HEK293 (cell line): ENCODE measurements around the gene HOXB4.

Source experiments
- CTCF ChIA-PET: fragments of 350-600 bp; formaldehyde crosslinking; extraction: SDS; loops from one replicate; lab custom pipeline; 2021; ENCODE audit warnings: antibody characterized with exemption; lab: Yijun Ruan, JAX
- POLR2A ChIA-PET: fragments of 300-600 bp; formaldehyde crosslinking; extraction: SDS; loops from one replicate; lab custom pipeline; 2020; ENCODE audit warnings: antibody characterized with exemption, inconsistent platforms; lab: Yijun Ruan, JAX
- H3K27ac ChIP-seq: fragments of 200-500 bp; sonication (Bioruptor generic); 2 replicates; pipeline ENCODE4 v1.5.1; 2014; ENCODE audit warnings: low read depth, low read length, control low read depth, inconsistent platforms; ENCODE audit errors: extremely low read depth
- H3K36me3 ChIP-seq, 2 experiments: fragments of 200-500 bp in 1 of 2; sonication (Bioruptor generic) in 1 of 2; 1 replicate in 1 of 2; 2 replicates in 1 of 2; pipeline ENCODE4 v1.5.1; 2014 to 2017; ENCODE audit warnings: inconsistent platforms in 2 of 2, low read length in 2 of 2; ENCODE audit not compliant: control insufficient read depth in 2 of 2, insufficient read depth in 1 of 2
- H3K4me1 ChIP-seq: fragments of 200-500 bp; sonication (Bioruptor generic); 2 replicates; pipeline ENCODE4 v1.5.1; 2014; ENCODE audit warnings: mild to moderate bottlenecking, low read length, inconsistent platforms; ENCODE audit not compliant: control insufficient read depth, insufficient read depth
- H3K4me3 ChIP-seq: 2 replicates; pipeline ENCODE4 v1.5.1; 2011; ENCODE audit warnings: low read depth, mild to moderate bottlenecking, control low read depth, low read length, moderate library complexity
- H3K9me3 ChIP-seq: fragments of 200-500 bp; sonication (Bioruptor generic); 2 replicates; pipeline ENCODE4 v1.5.1; 2014; ENCODE audit warnings: low read depth, low read length, inconsistent platforms; ENCODE audit not compliant: control insufficient read depth, insufficient read depth
- AEBP2 ChIP-seq: fragments of 450-650 bp; formaldehyde crosslinking; IDR thresholded peaks from 2 replicates; pipeline ENCODE4 v1.5.1; 2016; ENCODE audit warnings: missing biosample characterization, missing genetic modification characterization, borderline replicate concordance
- BCL6B ChIP-seq: fragments of 450-650 bp; formaldehyde crosslinking; IDR thresholded peaks from 2 replicates; pipeline ENCODE4 v1.5.1; 2017; ENCODE audit warnings: missing biosample characterization, missing genetic modification characterization
- ELK4 ChIP-seq: IDR thresholded peaks from 2 replicates; pipeline ENCODE4 v1.6.1; 2011; ENCODE audit warnings: mild to moderate bottlenecking, low read depth, low read length, borderline replicate concordance
- GLIS1 ChIP-seq: fragments of 450-650 bp; formaldehyde crosslinking; IDR thresholded peaks from 2 replicates; pipeline ENCODE4 v1.5.1; 2016; ENCODE audit warnings: missing biosample characterization, missing genetic modification characterization
- HOXA7 ChIP-seq: sonication (generic); formaldehyde crosslinking; IDR thresholded peaks from 2 replicates; pipeline ENCODE4 v1.8.1; 2022; ENCODE audit warnings: missing genetic modification reagents, borderline replicate concordance
- HOXC10 ChIP-seq: sonication (generic); formaldehyde crosslinking; IDR thresholded peaks from 2 replicates; pipeline ENCODE4 v1.8.1; 2023; ENCODE audit warnings: mild to moderate bottlenecking, missing genetic modification reagents
- KLF10 ChIP-seq: fragments of 450-650 bp; IDR thresholded peaks from 2 replicates; pipeline ENCODE4 v1.5.1; 2018; ENCODE audit warnings: missing biosample characterization, mild to moderate bottlenecking, missing genetic modification characterization
- MEIS1 ChIP-seq: sonication (generic); formaldehyde crosslinking; IDR thresholded peaks from 2 replicates; pipeline ENCODE4 v1.8.1; 2022; ENCODE audit warnings: missing genetic modification reagents, mild to moderate bottlenecking, borderline replicate concordance
- OSR2 ChIP-seq: fragments of 450-650 bp; formaldehyde crosslinking; IDR thresholded peaks from 2 replicates; pipeline ENCODE4 v1.5.1; 2016; ENCODE audit warnings: missing biosample characterization, missing genetic modification characterization
- OVOL3 ChIP-seq: fragments of 450-650 bp; formaldehyde crosslinking; IDR thresholded peaks from 2 replicates; pipeline ENCODE4 v1.5.1; 2016; ENCODE audit warnings: missing biosample characterization, missing genetic modification characterization
- PRDM1 ChIP-seq: fragments of 450-650 bp; formaldehyde crosslinking; IDR thresholded peaks from 2 replicates; pipeline ENCODE4; 2016; ENCODE audit warnings: missing biosample characterization, missing genetic modification characterization
- SCRT2 ChIP-seq: fragments of 450-650 bp; formaldehyde crosslinking; IDR thresholded peaks from 2 replicates; pipeline ENCODE4 v1.5.1; 2016; ENCODE audit warnings: missing biosample characterization, missing genetic modification characterization
- SP7 ChIP-seq: fragments of 450-650 bp; formaldehyde crosslinking; IDR thresholded peaks from 2 replicates; pipeline ENCODE4 v1.5.1; 2016; ENCODE audit warnings: missing biosample characterization, missing genetic modification characterization
- TCF7L2 ChIP-seq: IDR thresholded peaks from 2 replicates; pipeline ENCODE4 v1.6.1; 2011; ENCODE audit warnings: low read depth, mild to moderate bottlenecking, inconsistent platforms, low read length, moderate library complexity, borderline replicate concordance
- WT1 ChIP-seq: fragments of 450-650 bp; formaldehyde crosslinking; IDR thresholded peaks from 2 replicates; pipeline ENCODE4 v1.5.1; 2016; ENCODE audit warnings: missing biosample characterization, missing genetic modification characterization
- ZBTB1 ChIP-seq: fragments of 450-650 bp; formaldehyde crosslinking; IDR thresholded peaks from 2 replicates; pipeline ENCODE4 v1.5.1; 2016; ENCODE audit warnings: missing biosample characterization, missing genetic modification characterization
- ZBTB17 ChIP-seq: fragments of 450-650 bp; formaldehyde crosslinking; IDR thresholded peaks from 2 replicates; pipeline ENCODE4 v1.5.1; 2016; ENCODE audit warnings: missing biosample characterization, missing genetic modification characterization
- ZBTB26 ChIP-seq: fragments of 450-650 bp; formaldehyde crosslinking; optimal IDR thresholded peaks from 2 replicates; pipeline ENCODE3; 2016; ENCODE audit warnings: missing biosample characterization, mild to moderate bottlenecking, missing genetic modification characterization
- ZBTB48 ChIP-seq: fragments of 450-650 bp; formaldehyde crosslinking; IDR thresholded peaks from 2 replicates; pipeline ENCODE4 v1.5.1; 2016; ENCODE audit warnings: missing biosample characterization, missing genetic modification characterization
- ZBTB8A ChIP-seq: fragments of 450-650 bp; formaldehyde crosslinking; IDR thresholded peaks from 2 replicates; pipeline ENCODE4 v1.5.1; 2016; ENCODE audit warnings: missing biosample characterization, missing genetic modification characterization
- ZNF10 ChIP-seq: fragments of 450-650 bp; formaldehyde crosslinking; IDR thresholded peaks from 2 replicates; pipeline ENCODE4 v1.5.1; 2017; ENCODE audit warnings: missing biosample characterization, missing genetic modification characterization
- ZNF23 ChIP-seq: fragments of 450-650 bp; formaldehyde crosslinking; IDR thresholded peaks from 2 replicates; pipeline ENCODE4 v1.5.1; 2016; ENCODE audit warnings: missing biosample characterization, missing genetic modification characterization, borderline replicate concordance
- ZNF302 ChIP-seq: fragments of 450-650 bp; formaldehyde crosslinking; IDR thresholded peaks from 2 replicates; pipeline ENCODE4 v1.5.1; 2016; ENCODE audit warnings: missing biosample characterization, missing genetic modification characterization, low read depth
- ZNF335 ChIP-seq: fragments of 450-650 bp; formaldehyde crosslinking; conservative IDR thresholded peaks from 2 replicates; pipeline ENCODE4 v1.5.1; 2016; ENCODE audit warnings: missing biosample characterization, missing genetic modification characterization
- ZNF341 ChIP-seq: fragments of 450-650 bp; formaldehyde crosslinking; IDR thresholded peaks from 2 replicates; pipeline ENCODE4; 2016; ENCODE audit warnings: low read depth, missing biosample characterization, missing genetic modification characterization
- ZNF366 ChIP-seq: fragments of 450-650 bp; formaldehyde crosslinking; conservative IDR thresholded peaks from 2 replicates; pipeline ENCODE4 v1.5.1; 2016; ENCODE audit warnings: missing biosample characterization, missing genetic modification characterization
- ZNF394 ChIP-seq: fragments of 450-650 bp; formaldehyde crosslinking; IDR thresholded peaks from 2 replicates; pipeline ENCODE4 v1.5.1; 2016; ENCODE audit warnings: missing biosample characterization, missing genetic modification characterization, mild to moderate bottlenecking, moderate library complexity, borderline replicate concordance
- ZNF530 ChIP-seq: fragments of 450-650 bp; formaldehyde crosslinking; IDR thresholded peaks from 2 replicates; pipeline ENCODE4 v1.5.1; 2016; ENCODE audit warnings: low read depth, missing biosample characterization, missing genetic modification characterization
- ZNF555 ChIP-seq: fragments of 450-650 bp; formaldehyde crosslinking; conservative IDR thresholded peaks from 2 replicates; pipeline ENCODE4 v1.5.1; 2017; ENCODE audit warnings: missing biosample characterization, mild to moderate bottlenecking, missing genetic modification characterization, inconsistent platforms
- ZNF580 ChIP-seq: fragments of 450-650 bp; formaldehyde crosslinking; IDR thresholded peaks from 2 replicates; pipeline ENCODE4 v1.5.1; 2016; ENCODE audit warnings: missing biosample characterization, missing genetic modification characterization
- ZNF701 ChIP-seq: fragments of 450-650 bp; formaldehyde crosslinking; IDR thresholded peaks from 2 replicates; pipeline ENCODE4 v1.5.1; 2016; ENCODE audit warnings: missing biosample characterization, missing genetic modification characterization
- ZNF704 ChIP-seq: fragments of 450-650 bp; formaldehyde crosslinking; IDR thresholded peaks from 2 replicates; pipeline ENCODE4 v1.5.1; 2016; ENCODE audit warnings: missing biosample characterization, missing genetic modification characterization
- ZNF777 ChIP-seq: fragments of 450-650 bp; formaldehyde crosslinking; IDR thresholded peaks from 2 replicates; pipeline ENCODE4 v1.5.1; 2017; ENCODE audit warnings: missing biosample characterization, missing genetic modification characterization, borderline replicate concordance
- ZXDB ChIP-seq: fragments of 450-650 bp; formaldehyde crosslinking; IDR thresholded peaks from 2 replicates; pipeline ENCODE4 v1.5.1; 2016; ENCODE audit warnings: missing biosample characterization, missing genetic modification characterization

The HOXB4 gene

GRCh38 chr17:48609033-48609432 lies 30.9 kb upstream of the HOXB4 start:
- Histone ChIP-seq H3K36me3 (peaks cover 7 to 15% of the 10 kb centered on the region in 2 experiments), H3K9me3 (no peaks in the 10 kb centered on the region), H3K4me3 (no peak overlapping the region), H3K27ac (peak overlapping the region; percentile 94; the same call in 1 of the 2 replicates), H3K4me1 (peaks cover 31% of the 10 kb centered on the region)
- ChIA-PET CTCF (interaction anchor here (0.6 to 2.4 kb wide), 13 partner anchors 9 to 634 kb away, joined by 3 to 12 read pairs (median 3); no protein-coding TSS in a partner anchor), POLR2A (interaction anchor here (0.8 to 2.4 kb wide), 5 partner anchors 8 to 560 kb away, joined by 3 to 15 read pairs (median 4); partner anchors contain the start of gene HOXB9)
- TF ChIP-seq ZBTB8A (peak; percentile 30; the same call in 1 of the 2 replicates), OSR2 (no peak), ZNF394 (tag by site-specific recombination) (peak; percentile 60; the same call in 1 of the 2 replicates), ZNF555 (tag by site-specific recombination) (no peak), ZNF530 (tag by site-specific recombination) (no peak), ZXDB (tag by site-specific recombination) (no peak), ELK4 (no peak), ZNF777 (tag by site-specific recombination) (no peak), ZBTB26 (tag by site-specific recombination) (no peak), PRDM1 (no peak), HOXA7 (CRISPR knock-in tag) (no peak), ZNF580 (tag by site-specific recombination) (no peak), ZNF341 (peak; percentile 65), ZNF701 (tag by site-specific recombination) (no peak), TCF7L2 (no peak), ZBTB17 (peak; percentile 25; the same call in 1 of the 2 replicates), OVOL3 (no peak), MEIS1 (no peak), ZNF302 (no peak), ZNF10 (no peak), KLF10 (tag by site-specific recombination) (no peak), ZNF335 (tag by site-specific recombination) (0 out of 2 replicates have a peak, but pooled peaks have one; percentile 45), WT1 (tag by site-specific recombination) (no peak), ZNF704 (tag by site-specific recombination) (no peak), ZBTB1 (tag by site-specific recombination) (no peak), BCL6B (tag by site-specific recombination) (no peak), GLIS1 (tag by site-specific recombination) (0 out of 2 replicates have a peak, but pooled peaks have one; percentile 12), AEBP2 (no peak), ZNF23 (no peak), ZNF366 (tag by site-specific recombination) (peak; percentile 28; the same call in 1 of the 2 replicates), HOXC10 (CRISPR knock-in tag) (no peak), SCRT2 (no peak), ZBTB48 (tag by site-specific recombination) (no peak), SP7 (no peak)
